Spleen (tissue), 11 donors: ENCODE results near the gene NEDD9. TPM values are rescaled to one million over a fixed set of nuclear protein-coding genes. Genes with fewer than 3 reads are reported as not detected.

Experiments
- DNase-seq: peaks from one replicate; pipeline ENCODE4 v3.0.0-alpha.2; 2020
- H3K27ac ChIP-seq, 8 donors: fragments of 200-600 bp; sonication (generic) in 7 of 8; 1 replicate in 4 of 8; 2 replicates in 4 of 8; pipeline versions ENCODE4 v1.5.0 to v1.8.0; 2016 to 2021; ENCODE audit warnings: inconsistent platforms in 4 of 8, mild to moderate bottlenecking in 4 of 8, moderate library complexity in 1 of 8
- H3K27me3 ChIP-seq, 7 donors: fragments of 200-600 bp; sonication (generic) in 6 of 7; replicated peaks in 1 of 7; 1 replicate in 4 of 7; 2 replicates in 3 of 7; pipeline versions ENCODE4 v1.5.0 to v1.8.0; 2016 to 2021; ENCODE audit warnings: inconsistent platforms in 3 of 7, mild to moderate bottlenecking in 1 of 7
- H3K36me3 ChIP-seq, 6 donors: fragments of 200-600 bp; sonication (generic) in 5 of 6; 1 replicate in 4 of 6; 2 replicates in 2 of 6; pipeline versions ENCODE4 v1.5.0 to v1.8.0; 2016 to 2021; ENCODE audit warnings: inconsistent platforms in 2 of 6
- H3K4me1 ChIP-seq, 6 donors: fragments of 200-600 bp; sonication (generic) in 5 of 6; 1 replicate in 3 of 6; 2 replicates in 3 of 6; pipeline versions ENCODE4 v1.5.0 to v1.8.0; 2016 to 2021; ENCODE audit warnings: inconsistent platforms in 3 of 6
- H3K4me3 ChIP-seq, 8 donors: fragments of 200-600 bp; sonication (generic) in 7 of 8; 1 replicate in 4 of 8; 2 replicates in 4 of 8; pipeline versions ENCODE4 v1.5.0 to v1.8.0; 2016 to 2021; ENCODE audit warnings: inconsistent platforms in 4 of 8, mild to moderate bottlenecking in 4 of 8, moderate library complexity in 2 of 8
- H3K9me3 ChIP-seq, 8 donors: fragments of 200-600 bp; sonication (generic) in 7 of 8; 1 replicate in 4 of 8; 2 replicates in 4 of 8; pipeline versions ENCODE4 v1.5.0 to v1.8.0; 2016 to 2021; ENCODE audit warnings: inconsistent platforms in 4 of 8
- CTCF ChIP-seq, 11 experiments: fragments of 200-600 bp in 7 of 11; fragments of 450-650 bp in 4 of 11; sonication (generic) in 4 of 11; IDR thresholded peaks in 8 of 11; conservative IDR thresholded peaks in 3 of 11; 1 replicate in 7 of 11; 2 replicates in 4 of 11; pipeline versions ENCODE4 v1.4.0 to v1.8.0; 2016 to 2021; ENCODE audit warnings: antibody characterized with exemption in 11 of 11, inconsistent platforms in 4 of 11, mild to moderate bottlenecking in 1 of 11
- POLR2A ChIP-seq, 3 donors: fragments of 450-650 bp; IDR thresholded peaks; one replicate each; pipeline ENCODE4 v1.5.1; 2017; ENCODE audit warnings: antibody characterized with exemption in 3 of 3, mild to moderate bottlenecking in 1 of 3
- POLR2AphosphoS5 ChIP-seq, 3 donors: sonication (generic); formaldehyde crosslinking; IDR thresholded peaks; one replicate each; pipeline ENCODE4 v1.5.1; 2017; ENCODE audit warnings: antibody characterized with exemption in 3 of 3
- WGBS, 5 donors: extraction: QIAGEN DNeasy Blood & Tissue Kit in 3 of 5; methylation state at CpG; one replicate each; pipeline versions ENCODE4 v1.1.5 to v1.1.7; 2013 to 2018; 5-methylcytosine and 5-hydroxymethylcytosine counted together
- intact Hi-C: fragments of 100-400 bp; cut with DNase I; formaldehyde crosslinking; loops from one replicate; pipeline ENCODE4 v1.15.0; 2023; ENCODE audit warnings: low total_unique reads
- polyA plus RNA-seq, 3 donors: library from polyadenylated mRNA; stranded (reverse); fragments of 200-250 nt; gene quantifications; one replicate each; pipeline ENCODE4 v1.2.1, GENCODE V29; 2013
- total RNA-seq, 7 donors: library from RNA; depleted of rRNA in 3 of 7; stranded (reverse); fragments of >200 nt in 3 of 7; fragmentation: NEBNext Ultra II Directional in 4 of 7; extraction: Animal tissue kit (Norgen Biotek cat#: 25700) in 4 of 7; gene quantifications; one replicate each; pipeline versions ENCODE4 v1.1.0 to v1.2.1, GENCODE V29; 2016 to 2021
- donor health status: healthy with polysubstance abuse.
- donor health status: DM: no; HTN: no; CAD: no; lungs with moderate emphysema.
- donor health status: DM: no; HTN: no; CAD: no.
- donor health status: Bipolar disorder and iron deficiency.
- donor health status: healthy.
- donor health status: DM: no; HTN: no; CAD: no.
- donor health status: DM: yes; HTN: yes; CAD: no.

The NEDD9 gene
- total and polyA plus RNA-seq, 10 donors, result 16.1 to 208 (median 115) TPM

GRCh38 chr6:11217360-11218101, 14.9 kb downstream of the NEDD9 start:
- no peaks in the 10 kb centered on the region for H3K9me3 ChIP-seq
- no peak for DNase-seq
- peaks cover 0 to 87% (median 15%) of the 10 kb centered on the region in 6 donors for H3K36me3 ChIP-seq
- H3K4me3 ChIP-seq, result no peak overlapping the region
- H3K4me1 ChIP-seq, result peaks cover 21 to 98% (median 59%) of the 10 kb centered on the region in 6 donors
- H3K27me3 ChIP-seq, result no peaks in the 10 kb centered on the region
- WGBS, 5 donors, result 73 to 76% (median 74%) methylated on average over 4 of the region's 4 CpGs
- H3K27ac ChIP-seq, result peak overlapping the region in 6 of 8 donors; percentile 2 to 81 (median 65)
- intact Hi-C loops, result no loop called here
- TF ChIP-seq POLR2A (IDR thresholded peaks at IDR 0.05), result no peak
- TF ChIP-seq CTCF (IDR thresholded peaks at IDR 0.05 in 8 of 11, conservative IDR thresholded peaks at IDR 0.05 in 3 of 11), result no peak
- TF ChIP-seq POLR2AphosphoS5 (IDR thresholded peaks at IDR 0.05), result no peak

GRCh38 chr6:11215773-11216172, 16.7 kb downstream of the NEDD9 start:
- TF ChIP-seq POLR2AphosphoS5 (IDR thresholded peaks at IDR 0.05) (no peak), POLR2A (IDR thresholded peaks at IDR 0.05) (no peak), CTCF (IDR thresholded peaks at IDR 0.05 in 8 of 11, conservative IDR thresholded peaks at IDR 0.05 in 3 of 11) (no peak)
- no peak for DNase-seq
- Histone ChIP-seq H3K36me3 (peaks cover 0 to 95% (median 19%) of the 10 kb centered on the region in 6 donors), H3K27me3 (no peaks in the 10 kb centered on the region), H3K27ac (peak overlapping the region in 2 of 8 donors; percentile 18 to 29), H3K4me3 (no peak overlapping the region), H3K4me1 (peaks cover 19 to 98% (median 57%) of the 10 kb centered on the region in 6 donors), H3K9me3 (no peaks in the 10 kb centered on the region)
- 84 to 96% (median 89%) methylated on average over 7 of the region's 7 CpGs for WGBS, 5 donors
- intact Hi-C loops, result no loop called here

- Histone ChIP-seq H3K4me3 (no peak overlapping the region), H3K9me3 (no peaks in the 10 kb centered on the region), H3K4me1 (peaks cover 15 to 98% (median 62%) of the 10 kb centered on the region in 6 donors), H3K27me3 (no peaks in the 10 kb centered on the region), H3K27ac (peak overlapping the region in 2 of 8 donors; percentile 18 to 29), H3K36me3 (peaks cover 0 to 95% (median 19%) of the 10 kb centered on the region in 6 donors)
- 91 to 98% (median 96%) methylated on average over 9 of the region's 9 CpGs for WGBS, 5 donors
- intact Hi-C loops, result no loop called here
- no peak for DNase-seq
- TF ChIP-seq POLR2A (IDR thresholded peaks at IDR 0.05) (no peak), POLR2AphosphoS5 (IDR thresholded peaks at IDR 0.05) (no peak), CTCF (IDR thresholded peaks at IDR 0.05 in 8 of 11, conservative IDR thresholded peaks at IDR 0.05 in 3 of 11) (no peak)
Measured at GRCh38 chr6:11214901-11215300, 17.6 kb downstream of the NEDD9 start.

GRCh38 chr6:11214084-11214833, 18.2 kb downstream of the NEDD9 start:
- H3K36me3 ChIP-seq, result peaks cover 0 to 95% (median 21%) of the 10 kb centered on the region in 6 donors
- WGBS, 5 donors, result 88 to 94% (median 91%) methylated on average over 16 of the region's 16 CpGs
- TF ChIP-seq CTCF (IDR thresholded peaks at IDR 0.05 in 8 of 11, conservative IDR thresholded peaks at IDR 0.05 in 3 of 11) (no peak), POLR2A (IDR thresholded peaks at IDR 0.05) (no peak), POLR2AphosphoS5 (IDR thresholded peaks at IDR 0.05) (no peak)
- intact Hi-C loops, result no loop called here
- H3K27ac ChIP-seq, result peak overlapping the region in 2 of 8 donors; percentile 8 to 15
- no peak for DNase-seq
- H3K4me3 ChIP-seq, result no peak overlapping the region
- H3K4me1 ChIP-seq, result peaks cover 9 to 98% (median 59%) of the 10 kb centered on the region in 6 donors
- no peaks in the 10 kb centered on the region for H3K27me3 ChIP-seq
- H3K9me3 ChIP-seq, result no peaks in the 10 kb centered on the region
